H1 (cell line): Measurements from ENCODE around the gene PDE8B. TPM values are rescaled to one million over a fixed set of nuclear protein-coding genes. Genes with fewer than 3 reads are reported as not detected.

Source experiments
- CTCF ChIA-PET: fragments of 300-600 bp; sonication (Branson Sonifier 250); formaldehyde crosslinking; loops from one replicate; lab custom pipeline; 2021; ENCODE audit not compliant: partially characterized antibody; lab: Charles Lee
- POLR2A ChIA-PET: fragments of 300-600 bp; sonication (Branson Sonifier 250); formaldehyde crosslinking; loops from one replicate; lab custom pipeline; 2021; ENCODE audit warnings: inconsistent platforms; ENCODE audit not compliant: partially characterized antibody; lab: Charles Lee
- DNase-seq, 2 experiments: peaks; one replicate each; pipeline versions ENCODE4 v3.0.0 to v3.0.0-alpha.2; 2010 to 2022; ENCODE audit warnings: low spot score in 2 of 2, low read depth in 1 of 2, mixed read lengths in 1 of 2
- FAIRE-seq: peaks from 2 replicates; lab custom pipeline; 2011; peaks lifted over from hg19 to GRCh38; lab: Jason Lieb, UNC
- H2AFZ ChIP-seq: 2 replicates; pipeline ENCODE4 v1.8.1; 2012; ENCODE audit warnings: low read length, inconsistent platforms
- H2AK5ac ChIP-seq: 2 replicates; pipeline ENCODE4 v1.6.1; 2013; ENCODE audit warnings: low read depth, low read length
- H2BK120ac ChIP-seq: replicated peaks from 2 replicates; pipeline ENCODE3; 2013; ENCODE audit warnings: low read depth, low read length, inconsistent platforms
- H2BK12ac ChIP-seq: 2 replicates; pipeline ENCODE4 v1.6.1; 2013; ENCODE audit warnings: low read depth, low read length
- H2BK15ac ChIP-seq: 2 replicates; pipeline ENCODE4 v1.6.1; 2013; ENCODE audit warnings: low read length
- H2BK20ac ChIP-seq: 2 replicates; pipeline ENCODE4 v1.6.1; 2013; ENCODE audit warnings: low read length
- H2BK5ac ChIP-seq: 2 replicates; pipeline ENCODE4 v1.6.1; 2013; ENCODE audit warnings: low read depth, low read length
- H3K14ac ChIP-seq: 2 replicates; pipeline ENCODE4 v1.6.1; 2013; ENCODE audit warnings: inconsistent platforms; ENCODE audit not compliant: insufficient read length
- H3K18ac ChIP-seq: 2 replicates; pipeline ENCODE4 v1.6.1; 2013; ENCODE audit warnings: low read length; ENCODE audit errors: extremely low read depth
- H3K23ac ChIP-seq: 2 replicates; pipeline ENCODE4 v1.6.1; 2013; ENCODE audit warnings: inconsistent platforms; ENCODE audit not compliant: insufficient read length
- H3K23me2 ChIP-seq: 2 replicates; pipeline ENCODE4 v1.6.1; 2013; ENCODE audit warnings: low read depth, low read length
- H3K27ac ChIP-seq: 2 replicates; pipeline ENCODE4 v1.6.1; 2011; ENCODE audit warnings: low read depth, low read length, inconsistent platforms
- H3K27me3 ChIP-seq, 4 experiments: replicated peaks in 1 of 4; 1 replicate in 1 of 4; 2 replicates in 3 of 4; pipeline versions ENCODE4 v1.6.1 to v1.8.1; 2011 to 2013; ENCODE audit warnings: low read length in 3 of 4, mild to moderate bottlenecking in 3 of 4, inconsistent platforms in 2 of 4, mixed read lengths in 2 of 4, moderate library complexity in 1 of 4; ENCODE audit not compliant: control insufficient read depth in 3 of 4, insufficient read depth in 3 of 4; ENCODE audit errors: extremely low read depth in 1 of 4
- H3K36me3 ChIP-seq, 4 experiments: 2 replicates each; pipeline versions ENCODE4 v1.6.1 to v1.8.1; 2011 to 2013; ENCODE audit warnings: mild to moderate bottlenecking in 4 of 4, low read length in 3 of 4, moderate library complexity in 2 of 4, control low read depth in 1 of 4, inconsistent platforms in 1 of 4; ENCODE audit not compliant: insufficient read depth in 4 of 4, control insufficient read depth in 2 of 4
- H3K4ac ChIP-seq: replicated peaks from 2 replicates; pipeline ENCODE3; 2013; ENCODE audit warnings: low read length, low read depth, mixed read lengths, inconsistent platforms; ENCODE audit not compliant: insufficient read length
- H3K4me1 ChIP-seq, 4 experiments: replicated peaks in 1 of 4; 1 replicate in 1 of 4; 2 replicates in 3 of 4; pipeline versions ENCODE4 v1.6.1 to v1.8.1; 2011 to 2013; ENCODE audit warnings: low read length in 3 of 4, inconsistent platforms in 2 of 4, mixed read lengths in 1 of 4; ENCODE audit not compliant: insufficient read depth in 4 of 4, control insufficient read depth in 3 of 4
- H3K4me2 ChIP-seq, 2 experiments: 2 replicates each; pipeline versions ENCODE4 v1.6.1 to v1.8.1; 2011 to 2013; ENCODE audit warnings: low read depth in 2 of 2, low read length in 2 of 2, control low read depth in 1 of 2, inconsistent platforms in 1 of 2, mild to moderate bottlenecking in 1 of 2; ENCODE audit not compliant: insufficient read depth in 1 of 2
- H3K4me3 ChIP-seq, 4 experiments: fragments of 200-600, 300-600 bp in 1 of 4; sonication (generic), shearing (Covaris generic), sonication (Bioruptor Twin) in 1 of 4; 2 replicates each; pipeline versions ENCODE4 v1.5.1 to v1.8.1; 2011 to 2016; ENCODE audit warnings: low read length in 4 of 4, low read depth in 3 of 4, control low read depth in 2 of 4, inconsistent platforms in 2 of 4, mild to moderate bottlenecking in 2 of 4, mixed read lengths in 1 of 4, moderate library complexity in 1 of 4; ENCODE audit not compliant: insufficient read depth in 2 of 4; ENCODE audit errors: extremely low read depth in 1 of 4
- H3K56ac ChIP-seq: replicated peaks from 2 replicates; pipeline ENCODE3; 2013; ENCODE audit warnings: low read depth, mild to moderate bottlenecking, mixed read lengths, low read length, inconsistent platforms; ENCODE audit not compliant: insufficient read length
- H3K79me1 ChIP-seq: 2 replicates; pipeline ENCODE4 v1.6.1; 2013; ENCODE audit warnings: low read depth, low read length, control low read depth
- H3K79me2 ChIP-seq, 2 experiments: 2 replicates each; pipeline versions ENCODE4 v1.6.1 to v1.8.1; 2012 to 2013; ENCODE audit warnings: low read length in 2 of 2, mild to moderate bottlenecking in 2 of 2, inconsistent platforms in 1 of 2; ENCODE audit not compliant: insufficient read depth in 2 of 2, control insufficient read depth in 1 of 2
- H3K9ac ChIP-seq, 4 experiments: replicated peaks in 1 of 4; 1 replicate in 1 of 4; 2 replicates in 3 of 4; pipeline versions ENCODE4 v1.6.1 to v1.8.1; 2011 to 2013; ENCODE audit warnings: low read depth in 3 of 4, low read length in 3 of 4, control low read depth in 2 of 4, mild to moderate bottlenecking in 2 of 4, moderate library complexity in 2 of 4, inconsistent platforms in 1 of 4; ENCODE audit errors: extremely low read depth in 1 of 4
- H3K9me3 ChIP-seq, 2 experiments: 2 replicates each; pipeline versions ENCODE4 v1.6.1 to v1.8.1; 2012 to 2013; ENCODE audit warnings: mild to moderate bottlenecking in 2 of 2, moderate library complexity in 2 of 2, control low read depth in 1 of 2, inconsistent platforms in 1 of 2, low read depth in 1 of 2, low read length in 1 of 2, mixed read lengths in 1 of 2; ENCODE audit not compliant: insufficient read depth in 2 of 2
- H4K20me1 ChIP-seq, 2 experiments: replicated peaks in 1 of 2; 2 replicates each; pipeline versions ENCODE3 to v1.8.1; 2011 to 2013; ENCODE audit warnings: inconsistent platforms in 2 of 2, low read length in 2 of 2, mild to moderate bottlenecking in 1 of 2; ENCODE audit not compliant: insufficient read depth in 2 of 2, control insufficient read depth in 1 of 2
- H4K5ac ChIP-seq: 2 replicates; pipeline ENCODE4 v1.6.1; 2013; ENCODE audit warnings: low read length, low read depth, mixed read lengths, inconsistent platforms; ENCODE audit not compliant: insufficient read length
- H4K8ac ChIP-seq: 2 replicates; pipeline ENCODE4 v1.8.0; 2013; ENCODE audit warnings: mild to moderate bottlenecking, moderate library complexity, low read length, inconsistent platforms; ENCODE audit not compliant: insufficient read depth; ENCODE audit errors: extremely low read depth
- H4K91ac ChIP-seq: replicated peaks from 2 replicates; pipeline ENCODE3; 2013; ENCODE audit warnings: low read length, mixed read lengths, inconsistent platforms; ENCODE audit not compliant: insufficient read length
- CHD2 ChIP-seq: IDR thresholded peaks from 2 replicates; pipeline ENCODE4 v1.6.1; 2012; ENCODE audit warnings: low read length, improper control_type of control experiment
- E2F6 ChIP-seq: IDR thresholded peaks from 2 replicates; pipeline ENCODE4 v1.6.1; 2012; ENCODE audit warnings: inconsistent platforms
- FOSL1 ChIP-seq: IDR thresholded peaks from 2 replicates; pipeline ENCODE4 v1.6.1; 2011; ENCODE audit warnings: mild to moderate bottlenecking, low read depth, low read length, moderate library complexity; ENCODE audit not compliant: insufficient read depth
- POLR2AphosphoS5 ChIP-seq: IDR thresholded peaks from 2 replicates; pipeline ENCODE4 v1.6.1; 2011; ENCODE audit warnings: low read depth, low read length
- SP4 ChIP-seq: IDR thresholded peaks from 2 replicates; pipeline ENCODE4 v1.6.1; 2012; ENCODE audit warnings: low read length, inconsistent platforms
- WGBS, 2 experiments: shearing (Covaris generic) in 1 of 2; methylation state at CpG; one replicate each; pipeline versions ENCODE4 v1.1.6 to v1.1.7; 2013 to 2015; ENCODE audit warnings: low lambda C conversion rate in 2 of 2, mixed read lengths in 2 of 2, inconsistent platforms in 1 of 2, low coverage in 1 of 2, missing lambda C conversion rate in 1 of 2; ENCODE audit not compliant: insufficient replicate concordance in 2 of 2, insufficient coverage in 1 of 2, insufficient read length in 1 of 2; ENCODE audit errors: extremely low coverage in 1 of 2, missing lambda C conversion rate in 1 of 2; 5-methylcytosine and 5-hydroxymethylcytosine counted together
- polyA plus RNA-seq, 7 experiments: library from polyadenylated mRNA; depleted of rRNA in 3 of 7; stranded (reverse) in 5 of 7; unstranded in 2 of 7; fragments of >200 nt in 5 of 7; fragments of 200-250 nt in 2 of 7; gene quantifications; 1 replicate in 5 of 7; 2 replicates in 1 of 7; 4 replicates in 1 of 7; pipeline versions ENCODE4 v1.2.1 to v1.2.3, GENCODE V29; 2011 to 2013; ENCODE audit warnings: missing spikeins in 2 of 7, mixed read lengths in 2 of 7
- total RNA-seq: library from RNA; stranded (reverse); fragmentation: NEBNext Ultra II Directional; extraction: Animal tissue kit (Norgen Biotek cat#: 25700); gene quantifications from 2 replicates; pipeline ENCODE4 v1.2.1, GENCODE V29; 2021

Gene PDE8B
- total and polyA plus RNA-seq, 2 of the 8 experiments (the other 6 are each of a cell fraction or from before 2014, with no cell fraction given), result 0.32 to 1.1 TPM

- H3K4ac ChIP-seq, result no peak overlapping the region
- no peak overlapping the region for H3K27ac ChIP-seq
- no peak overlapping the region for H3K56ac ChIP-seq
- no peak overlapping the region for H2BK120ac ChIP-seq
- no peak overlapping the region; the same call in 1 of the 2 replicates for H4K8ac ChIP-seq
- no peaks in the 10 kb centered on the region for H3K79me2 ChIP-seq
- no peak overlapping the region for H3K23ac ChIP-seq
- H4K20me1 ChIP-seq, result no peaks in the 10 kb centered on the region
- H3K27me3 ChIP-seq, result no peaks in the 10 kb centered on the region; a peak in 1 of 7 replicates
- CTCF ChIA-PET, result interaction anchor here (1.1 to 1.4 kb wide), 3 partner anchors 12 to 97 kb away, joined by 3 to 7 read pairs (median 3); no protein-coding TSS in a partner anchor
- H3K36me3 ChIP-seq, result no peaks in the 10 kb centered on the region
- H4K5ac ChIP-seq, result no peak overlapping the region
- no peak for FAIRE-seq
- H3K79me1 ChIP-seq, result no peaks in the 10 kb centered on the region
- no peak overlapping the region for H2AK5ac ChIP-seq
- POLR2A ChIA-PET, result interaction anchor here (1.3 kb wide), 1 partner anchor 12 kb away, joined by 3 read pairs; no protein-coding TSS in a partner anchor
- no peak overlapping the region for H3K4me2 ChIP-seq
- no peak overlapping the region for H2BK15ac ChIP-seq
- no peak overlapping the region for H3K9ac ChIP-seq
- H2BK20ac ChIP-seq, result no peak overlapping the region
- H2AFZ ChIP-seq, result no peak overlapping the region
- WGBS, 2 experiments, result 87% methylated on average over 4 of the region's 4 CpGs; no CpG with 5 or more reads in 1 of the 2 experiments
- TF ChIP-seq E2F6, result no peak
- no peak for TF ChIP-seq SP4
- TF ChIP-seq CHD2, result no peak
- TF ChIP-seq FOSL1, result no peak
- no peak for TF ChIP-seq POLR2AphosphoS5
- no peak overlapping the region for H4K91ac ChIP-seq
- no peaks in the 10 kb centered on the region for H3K23me2 ChIP-seq
- H2BK12ac ChIP-seq, result no peak overlapping the region
- no peaks in the 10 kb centered on the region for H3K4me1 ChIP-seq
- no peak overlapping the region for H3K4me3 ChIP-seq
- H3K18ac ChIP-seq, result no peak overlapping the region
- H3K9me3 ChIP-seq, result no peaks in the 10 kb centered on the region
- DNase-seq, result no peak
- H2BK5ac ChIP-seq, result no peak overlapping the region
- no peak overlapping the region for H3K14ac ChIP-seq
Measured at GRCh38 chr5:77167695-77168121, 42.8 kb upstream of the PDE8B start.
